Activated T-cell treated with anti-CD3 and anti-CD28 coated beads, Interleukin-2, amount 50 U/mL, for 1 hour (primary cell): ENCODE data around the gene MED27.

ENCODE experiments used
- DNase-seq: peaks from one replicate; pipeline ENCODE4 v3.0.0-alpha.2; 2020

Gene MED27

GRCh38 chr9:131912671-131913070 is 167.0 kb downstream of the MED27 start:
- DNase-seq: no peak

- no peak for DNase-seq
Measured at GRCh38 chr9:131912069-131912468, 167.6 kb downstream of the MED27 start.

DNA sequence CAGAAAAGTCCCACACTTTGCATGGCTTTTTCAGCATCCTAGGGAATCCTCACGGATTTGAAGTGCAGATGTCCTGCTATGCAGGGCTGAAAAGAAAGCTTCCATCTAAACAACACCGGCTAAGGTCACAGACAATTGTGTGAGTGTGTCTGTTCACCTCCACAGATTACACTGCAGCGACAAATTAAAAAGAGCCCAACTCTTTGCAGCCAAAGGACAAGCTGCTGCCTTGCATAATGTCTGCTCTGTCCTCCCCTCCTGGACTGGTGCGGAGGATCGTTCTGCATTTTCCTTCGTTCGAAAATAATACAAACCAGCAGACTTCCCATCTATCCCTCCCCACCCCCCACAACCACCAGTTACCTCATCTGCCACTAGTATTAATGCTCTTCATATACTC is 169.1 kb downstream of the MED27 start:
- DNase-seq: no peak

GRCh38 chr9:131905144-131905543 is 174.5 kb downstream of the MED27 start:
- DNase-seq: no peak

DNA sequence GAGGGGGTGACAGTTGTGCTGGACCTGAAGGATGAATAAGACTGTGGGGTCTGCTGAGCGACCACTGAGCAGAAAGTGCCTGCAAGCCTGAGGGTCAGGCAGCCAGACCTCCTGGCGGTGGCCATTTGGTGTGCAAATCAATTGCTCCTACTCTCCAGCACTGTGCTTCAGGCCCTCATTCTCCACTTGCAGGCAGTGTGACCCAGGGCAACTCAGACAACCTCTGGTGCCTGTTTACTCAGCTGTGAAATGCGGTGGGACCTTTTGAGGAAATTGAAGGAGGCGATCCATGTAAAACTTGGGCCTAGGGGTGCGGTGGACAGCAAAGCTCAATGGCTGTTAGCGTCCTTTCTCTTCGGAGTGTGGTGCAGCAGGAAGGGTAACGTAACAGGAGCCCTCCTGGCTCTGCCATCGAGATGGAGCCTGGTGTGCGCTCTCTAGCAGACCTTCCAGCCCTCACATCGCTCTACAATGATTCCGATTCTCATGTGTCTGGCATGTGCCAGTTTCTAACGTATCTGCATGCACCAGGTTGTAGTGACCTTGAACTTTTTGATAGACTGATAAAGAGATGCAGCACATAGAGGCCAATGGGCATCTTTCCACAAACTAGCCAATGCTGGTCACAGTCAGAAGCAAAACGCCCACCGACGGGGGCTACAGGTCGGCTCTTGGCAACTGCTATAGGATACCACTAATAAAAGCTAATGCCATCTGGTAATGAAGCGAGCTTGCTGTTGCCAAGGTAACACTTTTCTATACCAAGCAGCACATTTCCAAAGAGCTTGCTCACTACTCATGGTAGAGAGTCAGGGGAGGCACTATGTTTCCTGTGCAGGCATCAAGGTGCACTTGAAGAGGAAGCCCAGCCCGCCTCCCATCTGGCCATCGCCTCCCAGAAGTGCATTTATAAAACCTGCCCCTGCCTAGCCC is 180.1 kb downstream of the MED27 start:
- no peak for DNase-seq

- DNase-seq: no peak
Measured at GRCh38 chr9:131892902-131893500, 186.7 kb downstream of the MED27 start.

GRCh38 chr9:131892162-131892707 is 187.4 kb downstream of the MED27 start:
- DNase-seq: no peak

- DNase-seq: no peak
Measured at GRCh38 chr9:131891598-131891997, 188.1 kb downstream of the MED27 start.

GRCh38 chr9:131889437-131890251 is 190.0 kb downstream of the MED27 start:
- no peak for DNase-seq

DNA sequence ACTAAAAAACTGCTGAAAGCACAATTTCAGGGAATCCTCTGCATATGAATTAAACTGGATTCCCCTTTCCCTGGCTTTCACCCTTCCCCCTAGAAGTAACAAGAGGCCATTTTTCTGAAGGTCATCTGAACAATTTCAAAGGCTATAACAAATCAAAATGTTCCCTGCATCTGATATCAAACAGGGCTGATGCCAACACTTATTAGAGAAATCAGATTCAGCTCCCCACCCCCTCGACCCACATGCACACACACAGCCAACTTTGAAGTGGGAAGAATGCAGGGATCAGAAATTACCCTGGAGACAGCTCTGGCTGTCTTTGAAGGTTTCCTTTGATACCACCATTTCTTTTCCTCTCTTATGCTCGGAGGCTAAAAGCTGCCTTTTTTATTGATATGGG is 190.7 kb downstream of the MED27 start:
- no peak for DNase-seq

DNA sequence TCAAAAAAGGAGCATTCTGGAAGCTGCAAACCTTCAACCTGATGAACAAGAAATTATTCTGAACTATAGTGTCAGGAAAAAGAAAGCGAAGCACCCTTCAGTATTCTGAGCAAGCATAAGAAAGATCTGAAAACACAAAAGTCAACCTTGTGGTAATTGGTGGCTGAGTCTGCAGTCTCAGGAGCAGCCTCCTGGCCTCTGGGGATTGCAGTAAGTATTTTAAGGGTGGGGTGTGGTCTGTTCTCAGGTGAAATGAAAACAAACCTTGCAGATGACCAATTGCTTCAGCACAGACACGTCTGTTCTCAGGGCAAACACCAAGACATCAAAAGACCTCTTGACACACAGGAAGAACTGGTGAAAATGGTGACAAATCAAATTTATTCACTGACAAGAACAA is 192.0 kb downstream of the MED27 start:
- no peak for DNase-seq

GRCh38 chr9:131886826-131887225 is 192.8 kb downstream of the MED27 start:
- DNase-seq: no peak

GRCh38 chr9:131885144-131885609 is 194.5 kb downstream of the MED27 start:
- DNase-seq: no peak

GRCh38 chr9:131884222-131884621 is 195.4 kb downstream of the MED27 start:
- DNase-seq: no peak

DNA sequence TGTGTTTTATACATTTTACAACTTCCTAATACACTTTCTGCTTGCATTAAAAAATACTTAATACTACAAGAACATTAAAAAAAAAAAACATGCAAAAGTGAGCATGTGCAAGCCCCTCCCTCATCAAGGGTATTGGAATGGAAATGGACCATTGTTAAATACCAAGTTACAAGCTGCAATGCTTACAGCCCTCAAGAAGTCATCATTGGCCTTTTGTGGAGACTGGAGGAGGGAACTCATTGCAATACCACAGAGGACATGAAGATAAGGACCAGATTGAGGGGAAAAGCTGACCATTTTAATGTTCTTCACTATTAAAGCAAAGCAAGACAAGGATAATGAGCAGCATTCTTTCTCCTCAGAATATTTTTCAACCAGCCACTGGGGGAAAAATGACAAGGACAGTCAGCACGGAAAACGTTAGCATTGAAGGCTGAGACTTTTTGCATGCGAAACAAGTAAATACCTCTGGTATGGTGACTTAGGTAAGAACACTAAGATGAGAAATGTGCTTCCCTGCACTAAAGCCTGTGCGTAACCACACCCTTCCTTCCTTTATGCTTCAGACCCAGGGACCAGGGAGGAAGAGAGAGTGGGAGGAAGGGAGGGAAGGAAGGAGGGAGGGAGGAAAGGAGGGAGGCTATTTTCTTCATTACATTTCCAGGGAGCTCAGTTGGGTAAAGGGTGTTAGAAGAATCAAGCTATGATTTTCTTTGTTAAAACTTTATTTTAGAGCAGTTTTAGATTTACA is 198.7 kb downstream of the MED27 start:
- no peak for DNase-seq

GRCh38 chr9:131879911-131880290 is 199.8 kb downstream of the MED27 start:
- no peak for DNase-seq

DNA sequence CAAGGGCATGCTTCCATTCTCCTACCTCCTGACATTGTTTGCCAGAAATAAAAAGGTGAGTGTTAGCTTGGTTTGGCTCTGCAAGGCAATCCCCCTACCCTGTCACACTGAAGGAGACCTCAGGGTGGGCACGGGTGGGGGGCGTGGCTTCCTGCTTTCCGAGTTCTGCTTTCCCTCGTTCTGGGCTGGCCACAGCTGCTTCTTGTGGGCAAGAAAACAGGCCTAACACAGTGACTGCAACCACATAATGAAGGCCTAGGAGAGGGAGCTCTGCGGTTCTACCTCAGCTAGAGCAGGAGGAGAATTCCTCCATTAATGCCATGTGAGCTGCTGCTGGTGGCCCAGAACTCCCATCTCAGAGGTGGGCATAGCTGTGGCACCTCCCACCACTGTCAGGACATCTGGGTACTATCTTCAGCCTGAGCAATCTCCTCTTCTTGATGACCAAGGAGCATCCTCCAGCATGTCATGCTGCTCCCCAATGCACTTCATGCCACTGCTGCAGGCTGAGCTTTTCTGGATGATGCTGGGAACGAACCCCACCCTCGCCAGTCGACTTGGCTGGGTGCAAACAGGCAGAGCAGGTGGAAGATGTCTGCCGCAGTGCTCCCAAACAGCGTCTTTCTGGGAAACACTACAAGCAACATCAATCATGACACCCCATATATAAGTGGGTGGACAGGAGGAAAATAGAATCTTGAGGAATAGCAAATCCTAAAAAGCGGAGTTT is 200.3 kb downstream of the MED27 start:
- DNase-seq: no peak

DNA sequence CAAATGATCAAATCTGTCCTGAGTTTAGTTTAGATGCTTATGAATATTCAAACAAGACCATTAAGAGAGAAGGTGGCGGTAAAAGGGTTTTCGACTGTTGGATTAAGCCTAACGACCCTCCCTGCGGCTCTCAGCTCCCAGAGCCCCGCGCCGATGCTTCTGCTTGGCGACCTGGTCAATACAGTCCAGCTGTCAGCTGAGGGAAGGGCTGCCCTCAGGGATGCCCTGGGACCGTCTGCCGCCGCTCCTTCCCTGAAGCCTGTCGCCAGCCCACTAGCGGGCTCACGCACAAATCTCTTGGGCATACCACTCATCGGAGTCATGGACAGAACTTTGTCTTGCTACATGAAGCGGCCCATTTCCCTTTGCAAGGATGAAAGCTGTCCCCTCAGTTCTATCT is 203.2 kb downstream of the MED27 start:
- no peak for DNase-seq

DNA sequence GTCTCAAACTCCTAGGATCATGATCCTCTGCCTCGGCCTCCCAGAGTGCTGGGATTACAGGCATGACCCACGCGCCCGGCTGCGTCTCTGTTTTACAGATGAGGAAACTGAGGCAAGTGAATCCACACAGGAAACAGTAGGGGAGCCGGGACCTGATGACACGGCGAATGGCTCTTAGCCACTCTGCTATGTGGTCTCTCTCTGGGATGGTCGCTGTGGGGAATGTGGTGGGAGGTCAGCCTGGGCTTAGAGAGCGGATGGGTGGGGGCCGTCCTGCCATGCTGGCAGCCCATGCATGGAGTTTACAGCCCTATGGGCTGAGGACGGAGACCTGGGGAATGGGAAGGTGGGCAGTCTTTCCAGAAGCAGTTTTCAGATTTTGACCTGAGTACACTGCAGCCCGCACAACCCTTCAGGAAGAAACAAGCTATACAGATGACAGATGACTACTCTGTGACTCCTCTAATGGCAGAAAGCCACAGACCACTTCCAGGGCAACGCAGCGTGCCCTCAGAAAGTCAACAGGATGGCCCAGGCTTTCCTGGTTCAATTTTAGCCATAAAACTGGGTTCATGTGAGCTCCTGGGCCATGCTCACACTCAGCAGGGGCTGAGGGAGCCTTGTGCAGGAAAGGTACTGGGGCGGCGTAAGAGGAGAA is 203.7 kb downstream of the MED27 start:
- DNase-seq: no peak

GRCh38 chr9:131874916-131875670 is 204.6 kb downstream of the MED27 start:
- no peak for DNase-seq
